ENCODE data around the gene PLCH1. TPM values are rescaled to one million over a fixed set of nuclear protein-coding genes. Genes with fewer than 3 reads are reported as not detected.
"Not testable (repeated sequence)": the region's sequence is repeated elsewhere in the genome, so short reads cannot be mapped to it uniquely, and the experiment has no call there.

PLCH1 gene
- total RNA-seq, 2 donors from 2014 or later = 0.17 to 0.24 TPM

DNA sequence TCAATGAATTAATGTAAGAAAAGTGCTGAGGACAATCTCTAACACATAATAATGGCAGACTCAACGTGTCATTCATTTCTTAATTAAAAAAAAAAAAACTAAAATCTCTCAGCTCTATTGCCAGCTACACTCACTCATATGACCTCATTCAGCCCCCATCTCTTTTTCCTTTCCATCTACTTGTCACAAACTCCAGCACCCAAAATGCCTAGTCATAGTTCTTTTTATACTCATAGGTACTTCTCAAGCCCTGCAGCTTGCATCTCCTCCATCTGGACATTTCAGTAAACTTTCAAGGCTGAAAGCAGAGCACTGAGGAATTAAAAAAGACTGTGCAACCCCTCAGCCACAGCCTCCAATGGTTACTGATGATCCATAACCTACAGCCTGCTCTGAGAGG is 109.8 kb downstream of the PLCH1 start:
- DNase-seq (ENCODE audit: low spot score) = no peak
- Mint-ChIP-seq H3K9me3 (no peaks in the 10 kb centered on the region), H3K4me1 (ENCODE audit: low read depth in 2 of 2) (peaks cover 0 to 2% of the 10 kb centered on the region in 2 donors), H3K27me3 (no peaks in the 10 kb centered on the region), H3K4me3 (no peak overlapping the region), H3K36me3 (no peaks in the 10 kb centered on the region), H3K27ac (no peak overlapping the region)
- ATAC-seq = no peak

DNA sequence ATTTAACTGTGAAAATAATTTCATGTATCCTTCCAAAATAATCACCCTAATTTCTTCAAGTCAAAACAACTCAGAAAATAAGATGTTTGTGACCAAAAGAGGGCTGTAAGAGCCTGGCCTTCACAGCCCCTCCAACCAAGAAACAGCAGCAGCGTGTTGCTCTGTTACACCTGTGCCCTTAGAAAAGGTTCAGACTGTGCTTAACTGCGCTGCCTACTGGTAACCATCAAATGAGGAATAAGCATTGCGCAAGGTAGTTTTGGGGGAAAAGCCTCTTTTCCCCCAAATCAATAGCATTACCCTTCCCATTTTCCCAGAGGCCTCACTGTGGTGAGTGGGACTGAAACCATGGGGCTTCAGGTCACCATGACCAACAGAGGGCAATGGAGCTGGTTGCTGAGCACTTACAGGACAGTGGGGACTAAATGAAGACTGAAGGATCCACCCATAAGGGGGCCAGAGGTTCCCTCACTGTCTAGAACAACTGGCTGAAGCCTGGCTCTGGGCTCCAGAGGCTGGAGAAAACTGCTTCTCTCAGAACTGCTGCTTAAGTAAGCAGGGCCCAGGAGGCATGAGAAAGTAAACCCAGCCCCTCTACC is 110.7 kb downstream of the PLCH1 start:
- H3K27me3 Mint-ChIP-seq = no peaks in the 10 kb centered on the region
- H3K4me3 Mint-ChIP-seq = no peak overlapping the region
- ATAC-seq = no peak
- peaks cover 0 to 2% of the 10 kb centered on the region in 2 donors for H3K4me1 Mint-ChIP-seq (ENCODE audit: low read depth in 2 of 2)
- no peaks in the 10 kb centered on the region for H3K9me3 Mint-ChIP-seq
- H3K27ac Mint-ChIP-seq = no peak overlapping the region
- no peak for DNase-seq (ENCODE audit: low spot score)
- no peaks in the 10 kb centered on the region for H3K36me3 Mint-ChIP-seq

DNA sequence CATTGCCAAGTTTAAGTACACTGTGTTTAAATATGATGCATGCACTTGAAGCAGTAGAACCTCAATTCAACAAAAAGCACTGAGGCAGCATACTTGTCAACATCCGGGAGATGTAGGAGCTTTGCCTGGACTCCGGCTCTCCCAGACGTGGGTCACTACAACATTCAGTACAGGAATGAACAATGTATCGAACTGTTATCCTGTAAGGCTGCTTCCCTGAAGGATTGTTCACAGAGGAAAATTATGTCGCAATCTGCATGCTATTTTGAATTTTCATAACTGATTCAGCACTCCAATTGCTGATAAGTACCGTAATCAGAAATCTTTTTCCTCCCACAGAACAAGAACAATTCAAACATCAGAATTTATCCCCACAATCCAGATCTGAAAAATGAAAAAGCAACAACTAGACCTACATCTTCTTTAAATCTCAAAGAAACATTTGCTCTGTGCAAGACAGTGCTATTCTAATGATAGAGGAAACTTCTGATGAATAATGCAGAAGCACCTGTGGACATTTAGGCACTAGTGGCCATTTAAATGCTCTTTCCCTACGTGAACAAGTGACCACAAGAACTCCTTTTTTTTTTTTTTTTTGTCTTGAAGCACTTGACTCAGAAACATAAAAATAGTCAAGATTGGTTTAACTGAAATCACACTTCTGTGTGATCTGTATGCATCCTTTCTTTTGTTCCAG is 113.4 kb downstream of the PLCH1 start:
- no peaks in the 10 kb centered on the region for H3K27me3 Mint-ChIP-seq
- H3K36me3 Mint-ChIP-seq = no peaks in the 10 kb centered on the region
- H3K4me1 Mint-ChIP-seq (ENCODE audit: low read depth in 2 of 2) = peaks cover 0 to 2% of the 10 kb centered on the region in 2 donors
- H3K9me3 Mint-ChIP-seq = no peaks in the 10 kb centered on the region
- no peak overlapping the region for H3K27ac Mint-ChIP-seq
- H3K4me3 Mint-ChIP-seq = no peak overlapping the region
- DNase-seq (ENCODE audit: low spot score) (no peak), ATAC-seq (no peak)

- H3K27ac Mint-ChIP-seq = no peak overlapping the region
Measured at GRCh38 chr3:155629556-155629955, 115.3 kb downstream of the PLCH1 start.

DNA sequence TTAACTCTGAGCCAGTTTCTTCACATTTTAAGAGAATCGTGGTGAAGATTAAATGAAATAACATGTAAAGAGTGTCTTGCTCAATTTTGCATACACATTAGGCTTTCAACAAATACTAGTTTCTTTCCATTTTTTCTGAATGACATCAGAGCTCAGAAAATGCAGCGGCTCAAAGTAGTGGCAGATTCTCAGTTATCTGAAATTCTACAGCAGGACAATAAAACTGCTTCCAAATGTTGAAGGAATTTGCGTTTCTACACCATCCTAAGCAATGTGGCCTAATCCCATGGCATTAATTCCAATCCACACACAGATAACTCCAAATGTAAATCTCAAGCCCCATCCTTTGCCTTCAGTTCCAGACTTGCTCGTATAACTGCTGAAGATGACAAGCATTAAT is 115.8 kb downstream of the PLCH1 start:
- H3K4me3 Mint-ChIP-seq = no peak overlapping the region
- H3K9me3 Mint-ChIP-seq = no peaks in the 10 kb centered on the region
- peaks cover 0 to 2% of the 10 kb centered on the region in 2 donors for H3K4me1 Mint-ChIP-seq (ENCODE audit: low read depth in 2 of 2)
- H3K36me3 Mint-ChIP-seq = no peaks in the 10 kb centered on the region
- no peak for ATAC-seq
- no peak for DNase-seq (ENCODE audit: low spot score)
- H3K27ac Mint-ChIP-seq = no peak overlapping the region
- no peaks in the 10 kb centered on the region for H3K27me3 Mint-ChIP-seq

More at GRCh38 chr3:155629556-155629955, 115.3 kb downstream of the PLCH1 start:
- H3K36me3 Mint-ChIP-seq = no peaks in the 10 kb centered on the region
- no peaks in the 10 kb centered on the region for H3K27me3 Mint-ChIP-seq
- no peaks in the 10 kb centered on the region for H3K9me3 Mint-ChIP-seq
- peaks cover 0 to 2% of the 10 kb centered on the region in 2 donors for H3K4me1 Mint-ChIP-seq (ENCODE audit: low read depth in 2 of 2)
- H3K4me3 Mint-ChIP-seq = no peak overlapping the region
- DNase-seq (ENCODE audit: low spot score) = no peak
- no peak for ATAC-seq

GRCh38 chr3:155622647-155623046 is 122.2 kb downstream of the PLCH1 start:
- H3K4me3 Mint-ChIP-seq; H3K36me3 Mint-ChIP-seq; ATAC-seq; DNase-seq (ENCODE audit: low spot score); H3K4me1 Mint-ChIP-seq (ENCODE audit: low read depth in 2 of 2); H3K27me3 Mint-ChIP-seq; H3K27ac Mint-ChIP-seq: not testable (repeated sequence)
- H3K9me3 Mint-ChIP-seq = peaks cover 11% of the 10 kb centered on the region

- not testable (repeated sequence) for H3K4me1 Mint-ChIP-seq (ENCODE audit: low read depth in 2 of 2); H3K27ac Mint-ChIP-seq; H3K36me3 Mint-ChIP-seq; DNase-seq (ENCODE audit: low spot score); H3K27me3 Mint-ChIP-seq; ATAC-seq; H3K4me3 Mint-ChIP-seq
- H3K9me3 Mint-ChIP-seq = peaks cover 11% of the 10 kb centered on the region
Measured at GRCh38 chr3:155620552-155620951, 124.3 kb downstream of the PLCH1 start.

DNA sequence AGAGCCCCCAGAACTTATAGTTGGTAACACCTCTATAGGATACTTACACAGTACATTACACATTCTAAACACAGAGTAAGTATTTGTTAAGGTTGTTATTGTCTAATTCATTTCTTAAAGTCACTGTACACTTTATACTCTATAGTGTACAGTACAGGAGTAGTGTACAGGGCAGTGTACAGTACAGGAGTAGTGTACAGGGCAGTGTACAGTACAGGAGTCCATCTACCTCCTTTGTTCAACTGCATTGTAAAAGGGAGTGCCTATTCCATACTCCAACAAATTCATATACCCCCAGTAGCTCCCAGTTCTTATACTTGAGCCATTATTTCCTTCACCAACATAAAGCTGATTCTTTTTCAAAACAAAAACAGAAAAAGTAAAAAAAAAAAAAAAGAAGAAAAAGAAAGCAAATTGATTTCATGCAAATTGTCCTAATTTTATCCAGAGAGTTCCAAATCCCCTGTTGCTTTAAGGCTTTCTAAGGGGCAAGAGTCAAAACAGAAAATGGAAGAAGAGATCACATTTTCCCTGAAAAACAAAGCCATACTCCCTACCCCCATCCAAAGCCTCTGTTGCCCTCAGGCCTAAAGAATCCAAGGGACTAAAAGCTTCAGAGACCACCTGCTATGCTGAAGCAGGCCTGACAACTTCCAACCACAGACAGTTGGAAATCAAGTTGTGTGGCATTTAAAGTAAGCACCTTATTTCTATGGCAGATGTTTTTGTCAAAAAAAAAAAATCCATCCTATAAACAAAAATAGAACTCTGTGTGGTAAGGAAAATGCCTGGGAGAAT is 125.6 kb downstream of the PLCH1 start:
- H3K4me1 Mint-ChIP-seq (ENCODE audit: low read depth in 2 of 2) = no peaks in the 10 kb centered on the region
- H3K36me3 Mint-ChIP-seq = peaks cover 6% of the 10 kb centered on the region
- no peak overlapping the region for H3K27ac Mint-ChIP-seq
- no peak overlapping the region for H3K4me3 Mint-ChIP-seq
- DNase-seq (ENCODE audit: low spot score) (no peak), ATAC-seq (no peak)
- H3K9me3 Mint-ChIP-seq = peaks cover 13% of the 10 kb centered on the region
- peaks cover 3 to 7% of the 10 kb centered on the region in 2 donors for H3K27me3 Mint-ChIP-seq

DNA sequence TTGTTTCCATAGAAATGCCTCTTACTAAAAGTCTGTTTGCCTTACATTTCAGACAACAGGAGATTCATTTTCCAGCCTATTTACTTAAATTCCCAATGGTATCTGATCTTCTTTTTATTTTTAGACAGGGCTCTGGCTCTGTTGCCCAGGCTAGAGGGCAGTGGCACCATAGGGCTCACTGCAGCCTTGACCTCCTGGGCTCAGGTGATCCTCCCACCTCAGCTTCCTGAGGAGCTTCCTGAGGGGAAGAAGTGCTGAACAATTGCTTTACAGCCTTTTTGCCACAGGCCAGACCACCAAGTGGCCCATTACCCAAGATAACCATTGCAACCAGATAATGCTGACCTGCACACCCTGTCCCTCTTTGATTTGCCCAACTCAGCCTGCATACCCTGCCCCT is 126.3 kb downstream of the PLCH1 start:
- DNase-seq (ENCODE audit: low spot score) (no peak), ATAC-seq (no peak)
- H3K9me3 Mint-ChIP-seq = peaks cover 16% of the 10 kb centered on the region
- peaks cover 6% of the 10 kb centered on the region for H3K36me3 Mint-ChIP-seq
- H3K27ac Mint-ChIP-seq = no peak overlapping the region
- H3K4me3 Mint-ChIP-seq = no peak overlapping the region
- H3K27me3 Mint-ChIP-seq = peaks cover 3 to 7% of the 10 kb centered on the region in 2 donors
- H3K4me1 Mint-ChIP-seq (ENCODE audit: low read depth in 2 of 2) = no peaks in the 10 kb centered on the region

GRCh38 chr3:155617346-155617925 is 127.4 kb downstream of the PLCH1 start:
- H3K27ac Mint-ChIP-seq = no peak overlapping the region
- no peaks in the 10 kb centered on the region for H3K4me1 Mint-ChIP-seq (ENCODE audit: low read depth in 2 of 2)
- H3K4me3 Mint-ChIP-seq = no peak overlapping the region
- H3K27me3 Mint-ChIP-seq = peaks cover 0 to 7% of the 10 kb centered on the region in 2 donors
- H3K9me3 Mint-ChIP-seq = peaks cover 8% of the 10 kb centered on the region
- H3K36me3 Mint-ChIP-seq = peaks cover 6% of the 10 kb centered on the region
- DNase-seq (ENCODE audit: low spot score) (no peak), ATAC-seq (no peak)

- not testable (repeated sequence) for H3K27ac Mint-ChIP-seq; DNase-seq (ENCODE audit: low spot score); H3K36me3 Mint-ChIP-seq; H3K27me3 Mint-ChIP-seq; H3K4me3 Mint-ChIP-seq; ATAC-seq; H3K4me1 Mint-ChIP-seq (ENCODE audit: low read depth in 2 of 2)
- peaks cover 13% of the 10 kb centered on the region for H3K9me3 Mint-ChIP-seq
Measured at GRCh38 chr3:155615141-155615540, 129.7 kb downstream of the PLCH1 start.

GRCh38 chr3:155614410-155614809 is 130.5 kb downstream of the PLCH1 start:
- not testable (repeated sequence) for H3K27ac Mint-ChIP-seq; H3K36me3 Mint-ChIP-seq; ATAC-seq; H3K27me3 Mint-ChIP-seq; H3K4me3 Mint-ChIP-seq; H3K4me1 Mint-ChIP-seq (ENCODE audit: low read depth in 2 of 2); DNase-seq (ENCODE audit: low spot score)
- H3K9me3 Mint-ChIP-seq = peaks cover 12% of the 10 kb centered on the region

GRCh38 chr3:155611456-155611855 is 133.4 kb downstream of the PLCH1 start:
- H3K27ac Mint-ChIP-seq = no peak overlapping the region
- DNase-seq (ENCODE audit: low spot score) (no peak), ATAC-seq (no peak)
- peaks cover 13% of the 10 kb centered on the region for H3K36me3 Mint-ChIP-seq
- peaks cover 0 to 3% of the 10 kb centered on the region in 2 donors for H3K27me3 Mint-ChIP-seq
- peaks cover 16% of the 10 kb centered on the region for H3K9me3 Mint-ChIP-seq
- H3K4me1 Mint-ChIP-seq (ENCODE audit: low read depth in 2 of 2) = no peaks in the 10 kb centered on the region
- no peak overlapping the region for H3K4me3 Mint-ChIP-seq

DNA sequence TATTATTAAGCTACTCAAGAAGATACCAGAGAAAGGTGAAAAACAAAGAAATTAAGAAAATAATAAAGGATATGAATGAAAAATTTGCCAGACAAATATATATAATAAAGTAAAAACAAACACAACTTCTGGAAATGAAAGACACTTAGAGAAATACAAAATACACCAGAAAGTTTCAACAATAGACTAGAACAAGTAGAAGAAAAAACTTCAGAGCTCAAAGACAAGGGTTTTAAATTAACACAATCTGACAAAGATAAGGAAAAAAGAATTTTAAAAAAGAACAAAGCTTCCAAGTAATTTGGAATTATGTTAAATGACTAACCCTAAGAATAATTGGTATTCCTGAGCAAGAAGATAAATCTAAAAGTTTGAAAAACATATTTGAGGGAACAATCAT is 135.3 kb downstream of the PLCH1 start:
- Mint-ChIP-seq H3K9me3 (peaks cover 16% of the 10 kb centered on the region), H3K4me3 (no peak overlapping the region), H3K27me3 (peaks cover 0 to 3% of the 10 kb centered on the region in 2 donors), H3K36me3 (peaks cover 9% of the 10 kb centered on the region), H3K27ac (no peak overlapping the region), H3K4me1 (ENCODE audit: low read depth in 2 of 2) (no peaks in the 10 kb centered on the region)
- DNase-seq (ENCODE audit: low spot score) (no peak), ATAC-seq (no peak)
